GM23248 (cell line): Measurements from ENCODE around the gene SHISA6. TPM values are rescaled to one million over a fixed set of nuclear protein-coding genes. Genes with fewer than 3 reads are reported as not detected.
A peak's percentile ranks its signal among the peaks of the same experiment; 100 is the strongest.

Experiments
- DNase-seq: peaks from one replicate; pipeline ENCODE4 v3.0.0-alpha.2; 2015
- H2AFZ ChIP-seq: fragments of 200-600 bp; sonication (generic); 2 replicates; pipeline ENCODE4 v1.6.1; 2016; ENCODE audit warnings: antibody characterized with exemption
- H3F3A ChIP-seq: fragments of 200-600 bp; sonication (generic); 2 replicates; pipeline ENCODE4 v1.6.1; 2016; ENCODE audit warnings: mild to moderate bottlenecking, antibody characterized with exemption, mixed run types; ENCODE audit not compliant: insufficient read depth
- H3K27ac ChIP-seq: fragments of 200-600 bp; sonication (generic); 2 replicates; pipeline ENCODE4 v1.5.1; 2016; ENCODE audit warnings: mild to moderate bottlenecking
- H3K27me3 ChIP-seq: fragments of 200-600 bp; sonication (generic); replicated peaks from 2 replicates; pipeline ENCODE4 v1.6.1; 2016; ENCODE audit warnings: mild to moderate bottlenecking; ENCODE audit not compliant: insufficient read depth
- H3K36me3 ChIP-seq: fragments of 200-600 bp; sonication (generic); 2 replicates; pipeline ENCODE4 v1.6.1; 2016; ENCODE audit warnings: low read depth, mild to moderate bottlenecking
- H3K4me1 ChIP-seq: fragments of 200-600 bp; sonication (generic); 2 replicates; pipeline ENCODE4 v1.6.1; 2016; ENCODE audit warnings: mild to moderate bottlenecking; ENCODE audit not compliant: insufficient read depth
- H3K4me2 ChIP-seq: fragments of 200-600 bp; sonication (generic); one replicate; pipeline ENCODE4 v1.6.1; 2016; ENCODE audit warnings: mild to moderate bottlenecking; ENCODE audit not compliant: unreplicated experiment
- H3K4me3 ChIP-seq: fragments of 200-600 bp; sonication (generic); 2 replicates; pipeline ENCODE4 v1.5.1; 2016; ENCODE audit warnings: mild to moderate bottlenecking
- H3K79me2 ChIP-seq: fragments of 200-600 bp; sonication (generic); 2 replicates; pipeline ENCODE4 v1.6.1; 2016; ENCODE audit warnings: mild to moderate bottlenecking; ENCODE audit not compliant: insufficient read depth
- H3K9ac ChIP-seq: fragments of 200-600 bp; sonication (generic); 2 replicates; pipeline ENCODE4 v1.6.1; 2016; ENCODE audit warnings: mild to moderate bottlenecking
- H3K9me2 ChIP-seq: fragments of 200-600 bp; sonication (generic); 2 replicates; pipeline ENCODE4 v1.6.1; 2016; ENCODE audit warnings: mixed run types, mild to moderate bottlenecking, moderate library complexity; ENCODE audit not compliant: insufficient read depth
- H3K9me3 ChIP-seq: fragments of 200-600 bp; sonication (generic); one replicate; pipeline ENCODE4 v1.6.1; 2017; ENCODE audit warnings: low read depth
- H4K20me1 ChIP-seq: fragments of 200-600 bp; sonication (generic); 2 replicates; pipeline ENCODE4 v1.6.0; 2016; ENCODE audit not compliant: insufficient read depth
- EZH2 ChIP-seq: fragments of 200-600 bp; sonication (generic); IDR thresholded peaks from 2 replicates; pipeline ENCODE4 v1.6.1; 2018; ENCODE audit warnings: antibody characterized with exemption, mild to moderate bottlenecking; ENCODE audit not compliant: insufficient read depth, poor library complexity, severe bottlenecking
- EZH2phosphoT487 ChIP-seq: fragments of 200-600 bp; sonication (generic); IDR thresholded peaks from 2 replicates; pipeline ENCODE4 v1.6.1; 2018; ENCODE audit warnings: antibody characterized with exemption, moderate library complexity, mild to moderate bottlenecking, low read depth; ENCODE audit not compliant: insufficient read depth
- WGBS, 2 experiments: methylation state at CpG; one replicate each; pipeline ENCODE4 v1.1.6; 2015 to 2017; ENCODE audit warnings: low lambda C conversion rate in 2 of 2, low coverage in 1 of 2; ENCODE audit errors: missing lambda C conversion rate in 2 of 2; 5-methylcytosine and 5-hydroxymethylcytosine counted together
- in situ Hi-C: fragments of 300-500 bp; cut with MboI; formaldehyde crosslinking; loops from 2 replicates; pipeline ENCODE4 v1.15.0; 2020
- polyA plus RNA-seq: library from polyadenylated mRNA; unstranded; fragments of >200 nt; fragmentation: Nextera tagmentation; extraction: Ambion mirVana; gene quantifications from 2 replicates; pipeline ENCODE4 v1.2.1, GENCODE V29; 2016
- total RNA-seq: library from RNA; depleted of rRNA; stranded (reverse); fragments of >200 nt; shearing (Covaris generic); gene quantifications from 2 replicates; pipeline ENCODE4 v1.2.3, GENCODE V29; 2014

SHISA6 gene
- total and polyA plus RNA-seq, 2 experiments from 2014 or later: not detected

- no peak overlapping the region for H3K9ac ChIP-seq
- H3K27me3 ChIP-seq: no peaks in the 10 kb centered on the region
- in situ Hi-C loops: no loop called here
- H3K27ac ChIP-seq: no peak overlapping the region
- no peak overlapping the region for H2AFZ ChIP-seq
- H3K79me2 ChIP-seq: no peaks in the 10 kb centered on the region
- WGBS, 2 experiments: 14 to 32% methylated on average over 5 of the region's 5 CpGs
- H3K9me2 ChIP-seq: no peaks in the 10 kb centered on the region
- no peaks in the 10 kb centered on the region for H3K4me1 ChIP-seq
- no peaks in the 10 kb centered on the region for H3F3A ChIP-seq
- no peak overlapping the region for H3K4me2 ChIP-seq
- H3K9me3 ChIP-seq: no peaks in the 10 kb centered on the region
- no peaks in the 10 kb centered on the region for H3K36me3 ChIP-seq
- no peak for DNase-seq
- TF ChIP-seq EZH2 (no peak), EZH2phosphoT487 (no peak)
- no peak overlapping the region for H3K4me3 ChIP-seq
- no peaks in the 10 kb centered on the region for H4K20me1 ChIP-seq
Observed at GRCh38 chr17:11582217-11582616, 341.2 kb downstream of the SHISA6 start.

- Histone ChIP-seq H3K27me3 (no peaks in the 10 kb centered on the region), H3K9ac (no peak overlapping the region), H3F3A (no peaks in the 10 kb centered on the region), H3K4me1 (no peaks in the 10 kb centered on the region), H3K4me2 (no peak overlapping the region), H2AFZ (no peak overlapping the region), H3K79me2 (no peaks in the 10 kb centered on the region), H4K20me1 (no peaks in the 10 kb centered on the region), H3K27ac (no peak overlapping the region), H3K36me3 (no peaks in the 10 kb centered on the region), H3K9me3 (no peaks in the 10 kb centered on the region), H3K4me3 (no peak overlapping the region), H3K9me2 (no peaks in the 10 kb centered on the region)
- TF ChIP-seq EZH2phosphoT487 (no peak), EZH2 (no peak)
- WGBS, 2 experiments: 26 to 36% methylated on average over 8 to 9 of the region's 9 CpGs
- in situ Hi-C loops: no loop called here
- DNase-seq: no peak
Observed at GRCh38 chr17:11583306-11583992, 342.4 kb downstream of the SHISA6 start.

DNA sequence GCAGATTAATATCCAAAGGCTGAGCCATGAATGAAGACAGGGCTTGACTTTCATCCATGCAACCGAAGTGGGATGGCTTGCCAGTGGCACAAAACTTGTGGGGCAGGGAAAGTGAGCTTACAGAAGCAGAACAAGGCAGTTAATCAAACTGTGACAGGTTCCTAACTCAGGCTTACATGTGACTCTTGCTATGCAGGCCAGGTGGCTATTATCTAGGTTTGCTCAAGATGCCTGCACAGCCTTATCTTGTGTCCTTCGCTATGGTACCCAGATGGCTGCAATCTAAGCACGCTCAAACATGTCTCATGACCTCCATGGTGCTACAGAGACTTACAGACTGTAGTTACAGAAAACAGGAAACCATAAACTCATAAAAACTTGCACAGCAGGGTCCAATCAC lies 348.7 kb downstream of the SHISA6 start:
- Histone ChIP-seq H3K9me3 (no peaks in the 10 kb centered on the region), H3K27me3 (no peaks in the 10 kb centered on the region), H3K36me3 (no peaks in the 10 kb centered on the region), H3K79me2 (no peaks in the 10 kb centered on the region), H3K9me2 (no peaks in the 10 kb centered on the region), H3K4me3 (no peak overlapping the region), H3K27ac (no peak overlapping the region), H3K4me2 (no peak overlapping the region), H3K9ac (no peak overlapping the region), H2AFZ (no peak overlapping the region), H4K20me1 (no peaks in the 10 kb centered on the region), H3F3A (no peaks in the 10 kb centered on the region), H3K4me1 (no peaks in the 10 kb centered on the region)
- TF ChIP-seq EZH2phosphoT487: no peak
- no peak for TF ChIP-seq EZH2
- DNase-seq: no peak
- 11 to 20% methylated on average over 3 of the region's 3 CpGs for WGBS, 2 experiments
- in situ Hi-C loops: no loop called here

- Histone ChIP-seq H3F3A (no peaks in the 10 kb centered on the region), H3K79me2 (no peaks in the 10 kb centered on the region), H3K4me1 (no peaks in the 10 kb centered on the region), H3K9ac (no peak within 1 kb of the TSS), H4K20me1 (no peaks in the 10 kb centered on the region), H3K36me3 (no peaks in the 10 kb centered on the region), H3K4me2 (no peak within 1 kb of the TSS), H3K9me3 (no peaks in the 10 kb centered on the region), H3K4me3 (peak within 1 kb of the TSS; percentile 25), H3K9me2 (no peaks in the 10 kb centered on the region), H3K27ac (no peak within 1 kb of the TSS), H2AFZ (peak within 1 kb of the TSS; percentile 2; the same call in 1 of the 2 replicates), H3K27me3 (no peaks in the 10 kb centered on the region)
- in situ Hi-C loops: no loop called here
- WGBS, 2 experiments: 6 to 7% methylated on average over 74 to 83 of the region's 84 CpGs
- TF ChIP-seq EZH2 (no peak), EZH2phosphoT487 (no peak)
- DNase-seq: peak; percentile 64
Observed at GRCh38 chr17:11598274-11599221, 357.5 kb downstream of the SHISA6 start, which contains the start of gene DNAH9. Gene DNAH9 (plus strand): TSS chr17:11598470. CDS start chr17:11598499, 29 bp downstream.
